Keratinocyte (primary cell): Measurements from ENCODE around the gene MTHFR. TPM values are rescaled to one million over a fixed set of nuclear protein-coding genes. Genes with fewer than 3 reads are reported as not detected.

ENCODE experiments used
- DNase-seq: peaks from one replicate; pipeline ENCODE4 v3.0.0-alpha.2; 2011; ENCODE audit warnings: low read depth, missing footprints, low spot score
- FAIRE-seq: peaks from 2 replicates; lab custom pipeline; 2011; peaks lifted over from hg19 to GRCh38; lab: Jason Lieb, UNC
- H2AFZ ChIP-seq: 2 replicates; pipeline ENCODE4 v1.6.0; 2012; ENCODE audit warnings: low read length, control low read depth, inconsistent platforms; ENCODE audit not compliant: control insufficient read depth
- H3K27ac ChIP-seq: 2 replicates; pipeline ENCODE4 v1.5.1; 2011; ENCODE audit warnings: low read length; ENCODE audit not compliant: control insufficient read depth, insufficient read depth
- H3K27me3 ChIP-seq: 3 replicates; pipeline ENCODE4 v1.6.0; 2011; ENCODE audit warnings: low read length; ENCODE audit not compliant: control insufficient read depth, insufficient read depth; ENCODE audit errors: extremely low read depth
- H3K36me3 ChIP-seq, 2 experiments: 2 replicates in 1 of 2; 3 replicates in 1 of 2; pipeline ENCODE4 v1.5.1; 2011; ENCODE audit warnings: low read length in 2 of 2, mild to moderate bottlenecking in 1 of 2; ENCODE audit not compliant: control insufficient read depth in 2 of 2, insufficient read depth in 2 of 2; ENCODE audit errors: extremely low read depth in 1 of 2
- H3K4me1 ChIP-seq: 3 replicates; pipeline ENCODE4 v1.5.1; 2011; ENCODE audit warnings: low read length; ENCODE audit not compliant: control insufficient read depth, insufficient read depth; ENCODE audit errors: extremely low read depth
- H3K4me2 ChIP-seq: 3 replicates; pipeline ENCODE4 v1.6.0; 2011; ENCODE audit warnings: low read depth, low read length; ENCODE audit not compliant: control insufficient read depth, insufficient read depth; ENCODE audit errors: extremely low read depth
- H3K4me3 ChIP-seq, 3 experiments: fragments of 200-600 bp in 1 of 3; sonication (generic) in 1 of 3; 2 replicates in 2 of 3; 3 replicates in 1 of 3; pipeline ENCODE4 v1.5.1; 2011 to 2016; ENCODE audit warnings: low read length in 3 of 3, mild to moderate bottlenecking in 3 of 3, control low read depth in 2 of 3, inconsistent platforms in 1 of 3, low read depth in 1 of 3, mixed read lengths in 1 of 3, mixed run types in 1 of 3, moderate library complexity in 1 of 3; ENCODE audit not compliant: control insufficient read depth in 2 of 3, insufficient read depth in 2 of 3; ENCODE audit errors: extremely low read depth in 1 of 3
- H3K79me2 ChIP-seq: 2 replicates; pipeline ENCODE4 v1.6.0; 2012; ENCODE audit warnings: low read length; ENCODE audit not compliant: control insufficient read depth, insufficient read depth
- H3K9ac ChIP-seq: 3 replicates; pipeline ENCODE4 v1.6.0; 2011; ENCODE audit warnings: low read length; ENCODE audit not compliant: control insufficient read depth, insufficient read depth; ENCODE audit errors: extremely low read depth
- H3K9me1 ChIP-seq: 3 replicates; pipeline ENCODE4 v1.6.0; 2011; ENCODE audit warnings: low read length; ENCODE audit not compliant: control insufficient read depth, insufficient read depth; ENCODE audit errors: extremely low read depth
- H3K9me3 ChIP-seq: 2 replicates; pipeline ENCODE4 v1.5.1; 2012; ENCODE audit warnings: low read depth, low read length; ENCODE audit not compliant: control insufficient read depth
- H4K20me1 ChIP-seq: 3 replicates; pipeline ENCODE4 v1.6.0; 2011; ENCODE audit warnings: low read length; ENCODE audit not compliant: control insufficient read depth, insufficient read depth; ENCODE audit errors: extremely low read depth
- CTCF ChIP-seq, 3 experiments: IDR thresholded peaks in 1 of 3; conservative IDR thresholded peaks in 1 of 3; optimal IDR thresholded peaks in 1 of 3; 2 replicates in 2 of 3; 3 replicates in 1 of 3; pipeline versions ENCODE3 to v1.5.1; 2011; ENCODE audit warnings: low read length in 3 of 3, mild to moderate bottlenecking in 3 of 3, moderate library complexity in 2 of 3, control low read depth in 1 of 3, inconsistent platforms in 1 of 3; ENCODE audit not compliant: insufficient read depth in 2 of 3; ENCODE audit errors: extremely low read depth in 1 of 3
- EZH2 ChIP-seq: IDR thresholded peaks from one replicate; pipeline ENCODE4 v1.6.1; 2012; ENCODE audit warnings: inconsistent platforms, mild to moderate bottlenecking, low read length, moderate library complexity
- dilution Hi-C: fragments of 300-500 bp; cut with MboI; formaldehyde crosslinking; loops from one replicate; pipeline ENCODE4 v1.7.0; 2020; ENCODE audit warnings: low sequenced_read_pairs; ENCODE audit not compliant: extremely low pct_ligation_motif_present
- polyA plus RNA-seq, 5 experiments: library from polyadenylated mRNA; depleted of rRNA in 3 of 5; stranded (reverse) in 3 of 5; stranded (forward) in 1 of 5; unstranded in 1 of 5; fragments of >200 nt; gene quantifications; 1 replicate in 1 of 5; 2 replicates in 3 of 5; 3 replicates in 1 of 5; pipeline versions ENCODE4 v1.2.1 to v1.2.3, GENCODE V29; 2011 to 2012; ENCODE audit warnings: missing spikeins in 2 of 5, low read depth in 1 of 5, low replicate concordance in 1 of 5

Gene MTHFR
- polyA plus RNA-seq, 1 donor (not counting 4 experiments of a cell fraction or from before 2014, with no cell fraction given), result 5.2 TPM

GRCh38 chr1:11751087-11751486 lies 54.7 kb downstream of the MTHFR start:
- dilution Hi-C loops, result no loop called here
- no peak for TF ChIP-seq EZH2
- TF ChIP-seq CTCF (optimal IDR thresholded peaks at IDR 0.05 in 1 of 3, IDR thresholded peaks at IDR 0.05 in 1 of 3, conservative IDR thresholded peaks at IDR 0.05 in 1 of 3; ENCODE audit: extremely low read depth in 1 of 3, insufficient read depth in 2 of 3, low read length in 3 of 3), result no peak

DNA sequence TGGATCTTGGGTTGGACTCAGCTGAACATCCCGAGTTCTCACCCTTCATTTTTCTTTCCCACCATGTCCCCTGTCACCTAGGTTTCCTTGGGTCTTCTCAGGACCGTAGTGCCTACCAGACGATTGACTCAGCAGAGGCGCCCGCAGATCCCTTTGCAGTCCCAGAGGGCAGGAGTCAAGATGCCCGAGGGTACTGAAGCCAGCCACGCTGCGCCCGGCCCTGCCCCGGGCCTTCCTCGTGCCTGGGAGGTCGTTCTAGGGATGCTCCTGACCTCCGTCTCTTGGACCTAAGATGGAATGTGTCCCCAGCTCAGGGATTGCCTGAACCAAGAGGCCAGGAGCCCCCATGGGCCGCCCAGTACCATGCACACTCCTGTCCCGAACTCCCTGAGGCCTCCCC lies 55.8 kb downstream of the MTHFR start:
- Histone ChIP-seq H3K9me3 (no peaks in the 10 kb centered on the region), H3K79me2 (no peaks in the 10 kb centered on the region), H3K9me1 (no peaks in the 10 kb centered on the region), H3K27ac (no peak overlapping the region), H2AFZ (no peak overlapping the region), H4K20me1 (no peaks in the 10 kb centered on the region), H3K4me3 (no peak overlapping the region), H3K27me3 (no peaks in the 10 kb centered on the region), H3K36me3 (peaks cover 12 to 46% of the 10 kb centered on the region in 2 experiments), H3K9ac (no peak overlapping the region), H3K4me2 (no peak overlapping the region), H3K4me1 (peaks cover 6% of the 10 kb centered on the region)
- FAIRE-seq, result no peak
- no peak for DNase-seq
- no peak for TF ChIP-seq CTCF (optimal IDR thresholded peaks at IDR 0.05 in 1 of 3, IDR thresholded peaks at IDR 0.05 in 1 of 3, conservative IDR thresholded peaks at IDR 0.05 in 1 of 3; ENCODE audit: extremely low read depth in 1 of 3, insufficient read depth in 2 of 3, low read length in 3 of 3)
- no peak for TF ChIP-seq EZH2
- dilution Hi-C loops, result no loop called here

More at GRCh38 chr1:11751087-11751486, 54.7 kb downstream of the MTHFR start:
- Histone ChIP-seq H3K4me2 (no peak overlapping the region), H3K9me1 (no peaks in the 10 kb centered on the region), H3K4me3 (no peak overlapping the region), H3K9ac (no peak overlapping the region), H3K27ac (no peak overlapping the region), H2AFZ (no peak overlapping the region), H3K79me2 (no peaks in the 10 kb centered on the region), H3K36me3 (peaks cover 12 to 39% of the 10 kb centered on the region in 2 experiments), H3K4me1 (peaks cover 6% of the 10 kb centered on the region), H3K27me3 (no peaks in the 10 kb centered on the region), H4K20me1 (no peaks in the 10 kb centered on the region), H3K9me3 (no peaks in the 10 kb centered on the region)
- DNase-seq (no peak), FAIRE-seq (no peak)
